Liver (tissue), 9 donors: ENCODE data around the gene APH1A. TPM values are rescaled to one million over a fixed set of nuclear protein-coding genes. Genes with fewer than 3 reads are reported as not detected.

Experiments
- DNase-seq: peaks from one replicate; pipeline ENCODE4 v3.0.0-alpha.2; 2017; ENCODE audit warnings: low spot score
- H3K27ac ChIP-seq, 2 donors: one replicate each; pipeline ENCODE4 v1.7.0; 2013; ENCODE audit warnings: inconsistent platforms in 2 of 2, low read length in 2 of 2, control low read depth in 1 of 2, low read depth in 1 of 2, mild to moderate bottlenecking in 1 of 2
- H3K27me3 ChIP-seq, 4 donors: one replicate each; pipeline versions ENCODE4 v1.6.1 to v1.7.0; 2013; ENCODE audit warnings: low read length in 3 of 4, inconsistent platforms in 1 of 4, mild to moderate bottlenecking in 1 of 4, moderate library complexity in 1 of 4; ENCODE audit not compliant: control insufficient read depth in 4 of 4, insufficient read depth in 4 of 4
- H3K36me3 ChIP-seq, 4 donors: one replicate each; pipeline versions ENCODE4 v1.6.1 to v1.7.0; 2013; ENCODE audit warnings: low read length in 3 of 4, mild to moderate bottlenecking in 3 of 4, low read depth in 1 of 4, moderate library complexity in 1 of 4; ENCODE audit not compliant: control insufficient read depth in 4 of 4, insufficient read depth in 3 of 4
- H3K4me1 ChIP-seq, 4 donors: one replicate each; pipeline versions ENCODE4 v1.6.1 to v1.7.0; 2013; ENCODE audit warnings: low read length in 3 of 4, mild to moderate bottlenecking in 3 of 4, moderate library complexity in 1 of 4; ENCODE audit not compliant: control insufficient read depth in 4 of 4, insufficient read depth in 4 of 4
- H3K4me3 ChIP-seq, 3 donors: one replicate each; pipeline versions ENCODE4 v1.6.1 to v1.7.0; 2013; ENCODE audit warnings: low read length in 3 of 3, control low read depth in 1 of 3, low read depth in 1 of 3, mild to moderate bottlenecking in 1 of 3
- H3K9ac ChIP-seq, 2 donors: one replicate each; pipeline ENCODE4 v1.7.0; 2013; ENCODE audit warnings: low read length in 2 of 2, mild to moderate bottlenecking in 2 of 2, moderate library complexity in 2 of 2, control low read depth in 1 of 2, low read depth in 1 of 2
- H3K9me3 ChIP-seq, 4 donors: one replicate each; pipeline versions ENCODE4 v1.6.1 to v1.7.0; 2013; ENCODE audit warnings: low read length in 3 of 4; ENCODE audit not compliant: control insufficient read depth in 4 of 4
- ATF3 ChIP-seq: IDR thresholded peaks from 2 replicates; pipeline ENCODE4 v1.6.1; 2016; ENCODE audit warnings: antibody characterized with exemption
- CTCF ChIP-seq: fragments of 150-350 bp; IDR thresholded peaks from 2 replicates; pipeline ENCODE4 v1.5.1; 2017; ENCODE audit warnings: improper control_type of control experiment, low read depth, low read length; ENCODE audit not compliant: missing input control
- EGR1 ChIP-seq, 2 donors: IDR thresholded peaks; 2 replicates each; pipeline ENCODE4 v1.6.1; 2016 to 2018; ENCODE audit warnings: antibody characterized with exemption in 2 of 2, low read depth in 2 of 2
- FOXA1 ChIP-seq: IDR thresholded peaks from 2 replicates; pipeline ENCODE4 v1.6.1; 2016; ENCODE audit warnings: antibody characterized with exemption
- FOXA2 ChIP-seq: IDR thresholded peaks from 2 replicates; pipeline ENCODE4 v1.6.1; 2016; ENCODE audit warnings: antibody characterized with exemption
- HNF4A ChIP-seq, 2 donors: conservative IDR thresholded peaks; 2 replicates each; pipeline ENCODE4 v1.6.1; 2016; ENCODE audit warnings: antibody characterized with exemption in 2 of 2, mild to moderate bottlenecking in 2 of 2
- HNF4G ChIP-seq: IDR thresholded peaks from 2 replicates; pipeline ENCODE4 v1.6.1; 2016; ENCODE audit warnings: antibody characterized with exemption
- JUND ChIP-seq, 2 donors: IDR thresholded peaks; 2 replicates each; pipeline ENCODE4 v1.6.1; 2016; ENCODE audit warnings: antibody characterized with exemption in 2 of 2
- MAX ChIP-seq: IDR thresholded peaks from 2 replicates; pipeline ENCODE4 v1.6.1; 2016; ENCODE audit warnings: antibody characterized with exemption
- NR2F2 ChIP-seq: IDR thresholded peaks from 2 replicates; pipeline ENCODE4 v1.6.1; 2016; ENCODE audit warnings: antibody characterized with exemption
- RAD21 ChIP-seq, 2 donors: IDR thresholded peaks; 2 replicates each; pipeline ENCODE4 v1.6.1; 2016; ENCODE audit warnings: antibody characterized with exemption in 2 of 2, mild to moderate bottlenecking in 2 of 2
- REST ChIP-seq: IDR thresholded peaks from 2 replicates; pipeline ENCODE4 v1.6.1; 2016; ENCODE audit warnings: antibody characterized with exemption, mild to moderate bottlenecking
- RXRA ChIP-seq, 2 donors: IDR thresholded peaks; 2 replicates each; pipeline ENCODE4 v1.6.1; 2017 to 2018; ENCODE audit warnings: antibody characterized with exemption in 2 of 2, mild to moderate bottlenecking in 1 of 2
- SP1 ChIP-seq: IDR thresholded peaks from 2 replicates; pipeline ENCODE4 v1.6.1; 2018; ENCODE audit warnings: antibody characterized with exemption, mild to moderate bottlenecking
- YY1 ChIP-seq: IDR thresholded peaks from 2 replicates; pipeline ENCODE4 v1.6.1; 2016; ENCODE audit warnings: antibody characterized with exemption, mild to moderate bottlenecking
- ZBTB33 ChIP-seq: IDR thresholded peaks from 2 replicates; pipeline ENCODE4 v1.6.1; 2016; ENCODE audit warnings: antibody characterized with exemption
- WGBS: extraction: QIAGEN DNeasy Blood & Tissue Kit; methylation state at CpG from one replicate; pipeline ENCODE4 v1.1.7; 2013; 5-methylcytosine and 5-hydroxymethylcytosine counted together
- polyA plus RNA-seq, 2 donors: library from polyadenylated mRNA; stranded (reverse) in 1 of 2; unstranded in 1 of 2; fragments of 200-250 nt in 1 of 2; fragments of >200 nt in 1 of 2; fragmentation: Nextera tagmentation in 1 of 2; extraction: Ambion mirVana in 1 of 2; gene quantifications; one replicate each; pipeline versions ENCODE4 v1.2.1 to v1.2.3, GENCODE V29; 2013 to 2015
- total RNA-seq, 2 donors: library from RNA; depleted of rRNA; stranded (reverse); fragments of >200 nt; gene quantifications; one replicate each; pipeline ENCODE4 v1.2.3, GENCODE V29; 2014
- donor health status: healthy.
- donor health status: healthy.
- donor health status: healthy.
- donor health status: healthy.
- donor health status: healthy.

Gene APH1A
- total and polyA plus RNA-seq, 4 donors, result 25.1 to 93.6 (median 57.1) TPM

- Histone ChIP-seq H3K4me1 (peaks cover 0 to 22% (median 19%) of the 10 kb centered on the region in 4 donors), H3K9ac (peak overlapping the region in 1 of 2 donors; percentile 91), H3K27ac (peak overlapping the region; percentile 71 to 91), H3K9me3 (no peaks in the 10 kb centered on the region), H3K36me3 (peaks cover 5 to 23% (median 21%) of the 10 kb centered on the region in 4 donors), H3K4me3 (peak overlapping the region; percentile 43 to 99 (median 89)), H3K27me3 (no peaks in the 10 kb centered on the region)
- no peak for DNase-seq
- 38% methylated on average over 10 of the region's 10 CpGs for WGBS
- TF ChIP-seq RXRA (IDR thresholded peaks at IDR 0.05) (no peak), ZBTB33 (no peak), YY1 (no peak), EGR1 (IDR thresholded peaks at IDR 0.05; ENCODE audit: low read depth in 2 of 2) (no peak), JUND (IDR thresholded peaks at IDR 0.05) (no peak), NR2F2 (no peak), SP1 (no peak), FOXA1 (no peak), FOXA2 (no peak), MAX (no peak), HNF4G (no peak), REST (no peak), HNF4A (conservative IDR thresholded peaks at IDR 0.05) (no peak)
Measured at GRCh38 chr1:150269451-150269850, 635 bp upstream of the APH1A start.

GRCh38 chr1:150268340-150268704 lies 494 bp downstream of the APH1A start:
- peaks cover 0 to 22% (median 19%) of the 10 kb centered on the region in 4 donors for H3K4me1 ChIP-seq
- peak overlapping the region; percentile 97 to 99 for H3K9ac ChIP-seq
- under 1% methylated on average over 21 of the region's 21 CpGs for WGBS
- H3K27ac ChIP-seq, result peak overlapping the region; percentile 91 to 94
- H3K4me3 ChIP-seq, result peak overlapping the region; percentile 77 to 99 (median 89)
- peak; percentile 41 for DNase-seq
- TF ChIP-seq RAD21 (IDR thresholded peaks at IDR 0.05), result peak in 1 of 2 donors; percentile 5
- TF ChIP-seq NR2F2, result no peak
- H3K9me3 ChIP-seq, result no peaks in the 10 kb centered on the region
- H3K36me3 ChIP-seq, result peaks cover 5 to 27% (median 23%) of the 10 kb centered on the region in 4 donors
- no peaks in the 10 kb centered on the region for H3K27me3 ChIP-seq

- WGBS, result 16% methylated on average over 6 of the region's 6 CpGs
- peak overlapping the region; percentile 91 to 94 for H3K27ac ChIP-seq
- H3K9ac ChIP-seq, result peak overlapping the region; percentile 97 to 99
- H3K4me3 ChIP-seq, result peak overlapping the region; percentile 77 to 99 (median 89)
- H3K36me3 ChIP-seq, result peaks cover 5 to 27% (median 23%) of the 10 kb centered on the region in 4 donors
- no peaks in the 10 kb centered on the region for H3K27me3 ChIP-seq
- DNase-seq, result no peak
- peaks cover 0 to 22% (median 19%) of the 10 kb centered on the region in 4 donors for H3K4me1 ChIP-seq
- no peaks in the 10 kb centered on the region for H3K9me3 ChIP-seq
- TF ChIP-seq JUND (IDR thresholded peaks at IDR 0.05) (no peak), ATF3 (no peak), FOXA1 (no peak), RXRA (IDR thresholded peaks at IDR 0.05) (no peak), EGR1 (IDR thresholded peaks at IDR 0.05; ENCODE audit: low read depth in 2 of 2) (no peak), FOXA2 (no peak), YY1 (no peak), REST (no peak), MAX (no peak), CTCF (no peak)
Measured at GRCh38 chr1:150267896-150268295, 920 bp downstream of the APH1A start.
